ENCODE measurements around the gene TPR. TPM values are rescaled to one million over a fixed set of nuclear protein-coding genes. Genes with fewer than 3 reads are reported as not detected.

TPR gene
- total and polyA plus RNA-seq, 2 of the 8 experiments (the other 6 are each of a cell fraction or from before 2014, with no cell fraction given) = 57.1 to 102 TPM

GRCh38 chr1:186418503-186418902, 43.5 kb upstream of the TPR start:
- Histone ChIP-seq H2AFZ (ENCODE audit: low read length) (no peak overlapping the region), H4K91ac (replicated peaks; ENCODE audit: insufficient read length, low read length) (no peak overlapping the region), H2BK5ac (ENCODE audit: low read depth, low read length) (no peak overlapping the region), H3K4ac (replicated peaks; ENCODE audit: insufficient read length, low read depth, low read length) (no peak overlapping the region), H2BK120ac (replicated peaks; ENCODE audit: low read depth, low read length) (no peak overlapping the region), H2BK20ac (ENCODE audit: low read length) (no peak overlapping the region), H3K23me2 (ENCODE audit: low read depth, low read length) (no peaks in the 10 kb centered on the region), H3K79me1 (ENCODE audit: low read depth, low read length) (no peaks in the 10 kb centered on the region), H2AK5ac (ENCODE audit: low read depth, low read length) (no peak overlapping the region), H3K4me2 (ENCODE audit: insufficient read depth in 1 of 2, low read depth in 2 of 2, low read length in 2 of 2) (no peak overlapping the region), H3K27ac (ENCODE audit: low read depth, low read length) (no peak overlapping the region), H3K36me3 (ENCODE audit: control insufficient read depth in 2 of 4, insufficient read depth in 4 of 4, low read length in 3 of 4) (peaks cover 0 to 29% (median 1%) of the 10 kb centered on the region in 4 experiments; a peak in 6 of 8 replicates), H3K18ac (ENCODE audit: extremely low read depth, low read length) (no peak overlapping the region), H4K5ac (ENCODE audit: insufficient read length, low read depth, low read length) (no peak overlapping the region), H2BK12ac (ENCODE audit: low read depth, low read length) (no peak overlapping the region), H3K14ac (ENCODE audit: insufficient read length) (no peak overlapping the region), H3K79me2 (ENCODE audit: control insufficient read depth in 1 of 2, insufficient read depth in 2 of 2, low read length in 2 of 2) (no peaks in the 10 kb centered on the region), H3K27me3 (replicated peaks in 1 of 4; ENCODE audit: control insufficient read depth in 3 of 4, extremely low read depth in 1 of 4, insufficient read depth in 3 of 4, low read length in 3 of 4) (no peaks in the 10 kb centered on the region), H3K23ac (ENCODE audit: insufficient read length) (no peak overlapping the region), H4K20me1 (replicated peaks in 1 of 2; ENCODE audit: control insufficient read depth in 1 of 2, insufficient read depth in 2 of 2, low read length in 2 of 2) (no peaks in the 10 kb centered on the region), H3K4me3 (ENCODE audit: extremely low read depth in 1 of 4, insufficient read depth in 2 of 4, low read depth in 3 of 4, low read length in 4 of 4) (no peak overlapping the region), H3K9me3 (ENCODE audit: insufficient read depth in 2 of 2, low read depth in 1 of 2, low read length in 1 of 2) (no peaks in the 10 kb centered on the region), H4K8ac (ENCODE audit: extremely low read depth, insufficient read depth, low read length) (no peak overlapping the region), H3K56ac (replicated peaks; ENCODE audit: insufficient read length, low read depth, low read length) (no peak overlapping the region), H3K9ac (replicated peaks in 1 of 4; ENCODE audit: extremely low read depth in 1 of 4, low read depth in 3 of 4, low read length in 3 of 4) (no peak overlapping the region), H2BK15ac (ENCODE audit: low read length) (no peak overlapping the region), H3K4me1 (replicated peaks in 1 of 4; ENCODE audit: control insufficient read depth in 3 of 4, insufficient read depth in 4 of 4, low read length in 3 of 4) (no peaks in the 10 kb centered on the region)
- CTCF ChIA-PET (ENCODE audit: partially characterized antibody) = interaction anchor here (0.6 to 1.1 kb wide), 3 partner anchors 18 to 187 kb away, joined by 3 to 4 read pairs (median 3); no protein-coding TSS in a partner anchor
- DNase-seq (ENCODE audit: low read depth in 1 of 2, low spot score in 2 of 2) (no peak), FAIRE-seq (no peak)
- 91% methylated on average over 4 of the region's 4 CpGs; no CpG with 5 or more reads in 1 of the 2 experiments for WGBS, 2 experiments (ENCODE audit: extremely low coverage in 1 of 2, insufficient coverage in 1 of 2, insufficient read length in 1 of 2, insufficient replicate concordance in 2 of 2, low coverage in 1 of 2, low lambda C conversion rate in 2 of 2, missing lambda C conversion rate in 1 of 2)
- POLR2A ChIA-PET (ENCODE audit: partially characterized antibody) = no interaction called here
- no peak for TF ChIP-seq BACH1 (IDR thresholded peaks at IDR 0.05; ENCODE audit: low read length)
- no peak for TF ChIP-seq SAP30 (IDR thresholded peaks at IDR 0.05; ENCODE audit: insufficient read depth, insufficient replicate concordance, low read length)
- TF ChIP-seq FOSL1 (IDR thresholded peaks at IDR 0.05; ENCODE audit: insufficient read depth, low read depth, low read length) = no peak
- TF ChIP-seq POU5F1 (IDR thresholded peaks at IDR 0.05; ENCODE audit: low read depth, low read length) = no peak
- no peak for TF ChIP-seq ZNF274 (IDR thresholded peaks at IDR 0.05; ENCODE audit: borderline replicate concordance, extremely low read depth, low read length)
- TF ChIP-seq POLR2AphosphoS5 (IDR thresholded peaks at IDR 0.05; ENCODE audit: low read depth, low read length) = no peak
- no peak for TF ChIP-seq KDM4A (IDR thresholded peaks at IDR 0.05; ENCODE audit: low read depth, low read length, severe bottlenecking)
- TF ChIP-seq EZH2 (IDR thresholded peaks at IDR 0.05; ENCODE audit: low read depth, low read length, severe bottlenecking) = no peak
- TF ChIP-seq CBX8 (IDR thresholded peaks at IDR 0.05; ENCODE audit: borderline replicate concordance, low read depth, low read length) = no peak
- TF ChIP-seq RXRA (IDR thresholded peaks at IDR 0.05; ENCODE audit: insufficient read depth, low read depth, low read length) = no peak
- TF ChIP-seq SIX5 (IDR thresholded peaks at IDR 0.05; ENCODE audit: low read depth, low read length) = no peak
- no peak for TF ChIP-seq GTF2F1 (IDR thresholded peaks at IDR 0.05; ENCODE audit: borderline replicate concordance, low read depth, low read length)
- TF ChIP-seq TEAD4 (IDR thresholded peaks at IDR 0.05; ENCODE audit: low read depth, low read length) = no peak
- no peak for TF ChIP-seq TCF12 (IDR thresholded peaks at IDR 0.05; ENCODE audit: low read depth, low read length)
- TF ChIP-seq CBX5 (IDR thresholded peaks at IDR 0.05; ENCODE audit: low read depth, low read length) = no peak
